Peyer's patch (tissue), 4 donors: Measurements from ENCODE around the gene PDGFD. TPM values are rescaled to one million over a fixed set of nuclear protein-coding genes. Genes with fewer than 3 reads are reported as not detected.

Source experiments
- DNase-seq, 3 donors: peaks; one replicate each; pipeline ENCODE4 v3.0.0-alpha.2; 2017 to 2019
- H3K27ac ChIP-seq, 4 donors: fragments of 200-600 bp; sonication (generic); one replicate each; pipeline ENCODE4 v1.5.1; 2016 to 2019
- H3K27me3 ChIP-seq, 2 donors: fragments of 200-600 bp; sonication (generic); one replicate each; pipeline ENCODE4 v1.5.1; 2019
- H3K36me3 ChIP-seq, 3 donors: fragments of 200-600 bp; sonication (generic); one replicate each; pipeline ENCODE4 v1.5.1; 2016 to 2019
- H3K4me1 ChIP-seq, 4 donors: fragments of 200-600 bp; sonication (generic); one replicate each; pipeline ENCODE4 v1.5.1; 2016 to 2019
- H3K4me3 ChIP-seq, 4 donors: fragments of 200-600 bp; sonication (generic); 1 replicate in 3 of 4; 2 replicates in 1 of 4; pipeline ENCODE4 v1.5.1; 2016 to 2019; ENCODE audit warnings: mild to moderate bottlenecking in 1 of 4
- H3K9me3 ChIP-seq, 4 donors: fragments of 200-600 bp; sonication (generic); one replicate each; pipeline ENCODE4 v1.5.1; 2016 to 2019; ENCODE audit warnings: mild to moderate bottlenecking in 1 of 4
- POLR2A ChIP-seq, 2 donors: fragments of 450-650 bp; IDR thresholded peaks; one replicate each; pipeline ENCODE4 v1.5.1; 2017; ENCODE audit warnings: antibody characterized with exemption in 2 of 2, mild to moderate bottlenecking in 2 of 2, moderate library complexity in 2 of 2
- total RNA-seq, 4 donors: library from RNA; depleted of rRNA; stranded (reverse); fragments of >200 nt; gene quantifications; one replicate each; pipeline ENCODE4 v1.1.0, GENCODE V29; 2016
- TF ChIP-seq, protein P1 (sequence below), 6 experiments: fragments of 450-650 bp in 4 of 6; fragments of 200-600 bp in 2 of 6; sonication (generic) in 1 of 6; IDR thresholded peaks; one replicate each; pipeline ENCODE4 v1.5.1; 2017 to 2019; ENCODE audit warnings: antibody characterized with exemption in 6 of 6, mild to moderate bottlenecking in 3 of 6, moderate library complexity in 1 of 6

Gene PDGFD
- total RNA-seq, 4 donors from 2014 or later, result 0.83 to 1.9 (median 1.7) TPM

DNA sequence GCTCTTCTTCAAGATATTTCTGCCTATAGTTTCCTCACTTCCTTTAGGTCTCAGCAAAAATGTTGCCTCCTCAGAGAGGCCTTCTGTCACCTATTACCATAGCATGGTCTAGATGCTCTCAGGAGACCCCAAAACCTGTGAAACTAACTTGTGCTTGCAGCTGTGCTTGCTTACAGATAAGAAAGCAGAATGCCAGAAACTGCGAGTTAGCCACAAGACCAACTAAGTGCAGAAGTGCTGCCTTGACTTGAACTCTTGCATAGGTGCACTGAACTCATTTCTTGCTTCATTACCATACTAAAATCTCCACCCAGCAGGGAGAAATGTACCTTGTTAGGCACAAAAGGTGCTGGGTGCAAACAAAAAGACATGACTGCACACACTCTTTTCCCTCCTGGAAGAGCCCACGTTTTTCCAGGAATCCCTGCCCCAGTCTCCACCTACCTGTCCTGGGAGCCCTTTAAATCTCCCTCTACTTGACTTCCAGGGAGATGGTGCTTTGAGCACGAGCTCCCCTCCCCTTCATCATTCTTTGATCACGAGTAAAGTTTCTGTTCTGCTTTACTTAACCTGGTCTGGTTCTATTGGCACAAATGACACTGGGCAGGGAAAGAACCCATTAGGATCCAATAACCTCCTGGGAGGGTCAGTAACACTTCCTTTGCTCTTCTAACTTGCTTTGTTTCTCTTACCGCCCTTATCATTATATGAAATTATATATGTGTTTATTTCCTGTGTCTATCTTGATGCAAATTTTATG, 265.2 kb downstream of the PDGFD start:
- DNase-seq, result peak in 1 of 3 donors; percentile 17

DNA sequence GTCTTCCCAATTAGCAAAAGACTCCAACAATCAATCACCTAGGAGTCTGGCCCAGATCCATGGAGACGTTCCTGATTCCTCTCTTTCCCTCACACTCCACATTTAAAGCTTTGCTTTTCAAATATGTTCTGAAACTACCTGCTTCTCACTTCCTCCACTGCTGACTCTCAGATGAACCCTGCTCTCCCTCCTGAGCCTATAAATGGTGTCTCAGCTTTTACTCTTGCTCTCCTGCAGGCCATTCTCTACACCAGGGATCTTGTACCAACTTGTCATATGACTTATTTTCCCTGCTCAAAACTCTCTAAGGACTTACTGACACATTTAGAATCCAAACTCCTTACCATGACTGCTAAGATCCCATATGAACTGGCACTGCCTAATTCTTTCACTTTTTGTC, 265.9 kb downstream of the PDGFD start:
- H3K4me1 ChIP-seq, result no peaks in the 10 kb centered on the region
- H3K27ac ChIP-seq, result peak overlapping the region in 1 of 4 donors; percentile 33
- TF ChIP-seq, protein P1, sequence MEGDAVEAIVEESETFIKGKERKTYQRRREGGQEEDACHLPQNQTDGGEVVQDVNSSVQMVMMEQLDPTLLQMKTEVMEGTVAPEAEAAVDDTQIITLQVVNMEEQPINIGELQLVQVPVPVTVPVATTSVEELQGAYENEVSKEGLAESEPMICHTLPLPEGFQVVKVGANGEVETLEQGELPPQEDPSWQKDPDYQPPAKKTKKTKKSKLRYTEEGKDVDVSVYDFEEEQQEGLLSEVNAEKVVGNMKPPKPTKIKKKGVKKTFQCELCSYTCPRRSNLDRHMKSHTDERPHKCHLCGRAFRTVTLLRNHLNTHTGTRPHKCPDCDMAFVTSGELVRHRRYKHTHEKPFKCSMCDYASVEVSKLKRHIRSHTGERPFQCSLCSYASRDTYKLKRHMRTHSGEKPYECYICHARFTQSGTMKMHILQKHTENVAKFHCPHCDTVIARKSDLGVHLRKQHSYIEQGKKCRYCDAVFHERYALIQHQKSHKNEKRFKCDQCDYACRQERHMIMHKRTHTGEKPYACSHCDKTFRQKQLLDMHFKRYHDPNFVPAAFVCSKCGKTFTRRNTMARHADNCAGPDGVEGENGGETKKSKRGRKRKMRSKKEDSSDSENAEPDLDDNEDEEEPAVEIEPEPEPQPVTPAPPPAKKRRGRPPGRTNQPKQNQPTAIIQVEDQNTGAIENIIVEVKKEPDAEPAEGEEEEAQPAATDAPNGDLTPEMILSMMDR (IDR thresholded peaks at IDR 0.05), result no peak
- no peak for TF ChIP-seq POLR2A (IDR thresholded peaks at IDR 0.05)
- no peaks in the 10 kb centered on the region for H3K27me3 ChIP-seq
- no peaks in the 10 kb centered on the region for H3K9me3 ChIP-seq
- H3K4me3 ChIP-seq, result no peak overlapping the region
- DNase-seq, result no peak
- H3K36me3 ChIP-seq, result no peaks in the 10 kb centered on the region

More for the DNA sequence above, 265.2 kb downstream of the PDGFD start:
- Histone ChIP-seq H3K36me3 (no peaks in the 10 kb centered on the region), H3K27ac (peak overlapping the region in 1 of 4 donors; percentile 33), H3K27me3 (no peaks in the 10 kb centered on the region), H3K4me1 (no peaks in the 10 kb centered on the region), H3K4me3 (no peak overlapping the region), H3K9me3 (no peaks in the 10 kb centered on the region)
- TF ChIP-seq, protein P1 (IDR thresholded peaks at IDR 0.05), result no peak
- no peak for TF ChIP-seq POLR2A (IDR thresholded peaks at IDR 0.05)

DNA sequence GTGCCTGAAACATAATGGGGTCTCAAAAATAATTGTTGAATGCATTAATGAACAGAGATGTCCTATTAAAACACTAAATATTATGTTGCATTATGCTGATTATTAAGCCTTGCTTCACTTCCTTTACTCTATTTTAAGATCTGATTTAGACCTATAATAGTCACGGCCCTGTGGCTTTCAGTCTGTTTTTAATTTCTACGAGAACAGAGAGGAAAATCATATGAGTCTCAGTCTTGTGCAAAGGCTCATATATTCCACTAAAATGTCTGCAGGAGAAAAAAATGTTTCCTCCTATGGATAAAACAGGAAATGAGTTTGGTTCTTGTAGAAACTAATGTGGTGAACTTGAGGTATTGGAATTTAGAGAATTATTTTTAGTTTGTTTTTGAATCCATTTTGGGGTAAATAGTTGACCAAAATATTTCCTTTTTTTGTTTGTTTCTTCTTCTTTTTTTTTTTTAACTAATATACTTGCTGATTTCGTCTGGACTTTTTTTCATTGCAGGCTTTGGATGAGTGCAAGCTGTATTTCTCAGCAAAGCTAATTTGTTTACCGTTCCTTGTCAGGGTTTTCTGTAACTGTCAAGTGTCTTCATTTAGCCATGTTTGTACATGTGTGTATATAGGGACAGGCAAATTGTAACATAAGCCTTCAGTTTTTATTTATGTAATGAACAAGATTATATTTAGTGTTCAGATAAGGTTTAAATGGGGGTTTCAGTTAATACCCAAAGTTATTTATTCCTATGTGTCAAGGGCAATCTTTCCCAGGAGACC, 266.6 kb downstream of the PDGFD start:
- no peak for TF ChIP-seq POLR2A (IDR thresholded peaks at IDR 0.05)
- TF ChIP-seq, protein P1 (IDR thresholded peaks at IDR 0.05), result no peak
- DNase-seq, result no peak
- Histone ChIP-seq H3K4me3 (no peak overlapping the region), H3K27me3 (no peaks in the 10 kb centered on the region), H3K27ac (no peak overlapping the region), H3K4me1 (no peaks in the 10 kb centered on the region), H3K9me3 (no peaks in the 10 kb centered on the region), H3K36me3 (no peaks in the 10 kb centered on the region)

DNA sequence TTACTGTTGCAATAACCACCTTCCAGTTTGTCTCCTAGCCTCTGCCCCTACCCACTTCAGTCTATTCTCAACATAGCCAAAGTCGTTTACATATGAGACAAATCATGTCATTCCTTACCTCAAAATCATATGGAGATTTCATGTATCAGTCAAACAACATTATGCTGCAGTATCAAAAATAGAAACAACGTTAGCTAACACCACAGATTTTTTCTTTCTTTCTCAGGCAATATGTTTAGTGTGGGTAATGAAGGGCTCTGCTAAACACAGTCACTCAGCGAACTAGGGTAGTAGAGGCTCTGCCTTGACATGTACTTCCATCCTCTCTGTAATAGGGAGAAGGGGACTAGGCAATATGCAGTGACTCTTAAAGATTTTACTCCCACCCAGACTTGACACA, 268.8 kb downstream of the PDGFD start:
- Histone ChIP-seq H3K27ac (no peak overlapping the region), H3K27me3 (no peaks in the 10 kb centered on the region), H3K4me1 (no peaks in the 10 kb centered on the region), H3K9me3 (no peaks in the 10 kb centered on the region), H3K4me3 (no peak overlapping the region), H3K36me3 (no peaks in the 10 kb centered on the region)
- DNase-seq, result no peak
- no peak for TF ChIP-seq POLR2A (IDR thresholded peaks at IDR 0.05)
- TF ChIP-seq, protein P1 (IDR thresholded peaks at IDR 0.05), result no peak

DNA sequence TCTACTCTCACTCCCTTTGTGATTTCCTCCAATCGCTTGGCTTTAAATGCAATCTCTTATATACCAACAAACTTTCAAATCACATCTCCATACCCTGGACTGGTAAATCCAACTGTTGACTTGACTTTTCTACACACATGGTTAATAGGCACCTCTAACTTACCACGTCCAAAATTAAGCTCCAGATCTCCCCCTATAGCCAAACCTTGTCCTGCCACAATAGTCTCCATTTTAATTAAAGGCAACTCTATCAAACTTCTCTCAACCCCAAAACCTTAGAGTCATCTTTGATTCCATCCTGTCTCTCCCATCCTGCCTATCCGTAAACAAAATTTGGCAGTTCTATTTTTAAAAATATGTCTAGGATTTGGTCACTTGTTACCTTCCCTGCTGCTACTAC, 269.3 kb downstream of the PDGFD start:
- no peak overlapping the region for H3K27ac ChIP-seq
- no peaks in the 10 kb centered on the region for H3K27me3 ChIP-seq
- H3K9me3 ChIP-seq, result no peaks in the 10 kb centered on the region
- TF ChIP-seq POLR2A (IDR thresholded peaks at IDR 0.05), result no peak
- TF ChIP-seq, protein P1 (IDR thresholded peaks at IDR 0.05), result no peak
- H3K4me3 ChIP-seq, result no peak overlapping the region
- no peak for DNase-seq
- H3K36me3 ChIP-seq, result no peaks in the 10 kb centered on the region
- no peaks in the 10 kb centered on the region for H3K4me1 ChIP-seq
